HepG2 (cell line): Measurements from ENCODE around the gene PAPOLA. TPM values are rescaled to one million over a fixed set of nuclear protein-coding genes. Genes with fewer than 3 reads are reported as not detected.

Experiments
- ATAC-seq: fragments of 200-7000 bp; cut with Tn5 transposase; 3 replicates; pipeline ENCODE4 v1.9.1; 2020; ENCODE audit warnings: mild to moderate bottlenecking, moderate library complexity
- BruUV-seq: library from RNA; stranded (reverse); fragments of 400-500 nt; replicated peaks from 2 replicates; lab custom pipeline; 2021; lab: Mats Ljungman, UMichigan
- CTCF ChIA-PET: fragments of 300-600 bp; formaldehyde crosslinking; extraction: SDS; loops from one replicate; lab custom pipeline; 2021; ENCODE audit warnings: low total read pairs, inconsistent platforms, low intra/inter-chr PET ratio; lab: Yijun Ruan, JAX
- POLR2A ChIA-PET: fragments of 350-600 bp; sonication (Branson Sonifier 250); formaldehyde crosslinking; loops from one replicate; lab custom pipeline; 2020; ENCODE audit warnings: antibody characterized with exemption, inconsistent platforms; lab: Yijun Ruan, JAX
- DNase-seq: peaks from one replicate; pipeline ENCODE4 v3.0.0-alpha.2; 2015; ENCODE audit warnings: low spot score
- FAIRE-seq: peaks from 3 replicates; lab custom pipeline; 2011; peaks lifted over from hg19 to GRCh38; lab: Jason Lieb, UNC
- H2AFZ ChIP-seq: one replicate; pipeline ENCODE4 v1.6.1; 2011; ENCODE audit warnings: low read length, inconsistent platforms
- H3K27ac ChIP-seq: fragments of 300-600 bp; 3 replicates; pipeline ENCODE4 v1.8.0; 2011; ENCODE audit warnings: mixed run types, mild to moderate bottlenecking, mixed read lengths, low read length, inconsistent platforms; ENCODE audit not compliant: insufficient read depth; ENCODE audit errors: extremely low read length
- H3K27me3 ChIP-seq, 2 experiments: fragments of 200-600 bp in 1 of 2; 2 replicates in 1 of 2; 3 replicates in 1 of 2; pipeline versions ENCODE4 v1.6.0 to v1.8.0; 2011; ENCODE audit warnings: low read length in 2 of 2, mild to moderate bottlenecking in 2 of 2, moderate library complexity in 2 of 2, inconsistent platforms in 1 of 2; ENCODE audit not compliant: insufficient read depth in 2 of 2, control insufficient read depth in 1 of 2
- H3K36me3 ChIP-seq, 2 experiments: fragments of 200-600 bp in 1 of 2; replicated peaks in 1 of 2; 2 replicates in 1 of 2; 3 replicates in 1 of 2; pipeline versions ENCODE4 v1.5.1 to v1.8.0; 2011; ENCODE audit warnings: low read length in 2 of 2, inconsistent platforms in 1 of 2; ENCODE audit not compliant: insufficient read depth in 2 of 2, control insufficient read depth in 1 of 2
- H3K4me1 ChIP-seq: 2 replicates; pipeline ENCODE4 v1.5.1; 2012; ENCODE audit warnings: low read length, inconsistent platforms; ENCODE audit not compliant: insufficient read depth
- H3K4me2 ChIP-seq: 2 replicates; pipeline ENCODE4 v1.6.0; 2011; ENCODE audit warnings: low read depth, low read length, inconsistent platforms
- H3K4me3 ChIP-seq, 3 experiments: fragments of 200-600 bp in 1 of 3; sonication (generic), shearing (Covaris generic) in 1 of 3; replicated peaks in 1 of 3; 2 replicates each; pipeline ENCODE4 v1.5.1; 2011 to 2016; ENCODE audit warnings: low read length in 3 of 3, inconsistent platforms in 2 of 3, low read depth in 2 of 3, mild to moderate bottlenecking in 2 of 3, control low read depth in 1 of 3, mixed read lengths in 1 of 3; ENCODE audit not compliant: insufficient read depth in 1 of 3
- H3K79me2 ChIP-seq: one replicate; pipeline ENCODE4 v1.6.1; 2011; ENCODE audit warnings: low read length, inconsistent platforms; ENCODE audit not compliant: insufficient read depth
- H3K9ac ChIP-seq: 2 replicates; pipeline ENCODE4 v1.6.0; 2011; ENCODE audit warnings: mild to moderate bottlenecking, low read depth, low read length, inconsistent platforms; ENCODE audit not compliant: insufficient read depth
- H3K9me3 ChIP-seq: 2 replicates; pipeline ENCODE4 v1.5.1; 2012; ENCODE audit warnings: mild to moderate bottlenecking, low read length
- H4K20me1 ChIP-seq: 2 replicates; pipeline ENCODE4 v1.6.0; 2011; ENCODE audit warnings: inconsistent platforms, mild to moderate bottlenecking, low read length, moderate library complexity; ENCODE audit not compliant: insufficient read depth
- ARID3A ChIP-seq: IDR thresholded peaks from 2 replicates; pipeline ENCODE4 v1.6.1; 2012; ENCODE audit warnings: low read depth, low read length, improper control_type of control experiment
- ASH2L ChIP-seq: fragments of 300-600, 200-600 bp; sonication (generic); IDR thresholded peaks from 2 replicates; pipeline ENCODE4 v1.7.0; 2017; ENCODE audit warnings: low read depth, mild to moderate bottlenecking, moderate library complexity, mixed read lengths, low read length; ENCODE audit not compliant: insufficient read length
- FOXP4 ChIP-seq: sonication (generic); formaldehyde crosslinking; IDR thresholded peaks from 2 replicates; pipeline ENCODE4 v1.4.0; 2020; ENCODE audit warnings: missing genetic modification reagents
- NCOA2 ChIP-seq: sonication (generic); formaldehyde crosslinking; IDR thresholded peaks from 2 replicates; pipeline ENCODE4 v1.8.0; 2022; ENCODE audit warnings: inconsistent platforms
- NCOA5 ChIP-seq: sonication (generic); formaldehyde crosslinking; IDR thresholded peaks from 2 replicates; pipeline ENCODE4 v1.4.0; 2020; ENCODE audit warnings: missing genetic modification reagents
- ZNF121 ChIP-seq: sonication (generic); formaldehyde crosslinking; IDR thresholded peaks from 2 replicates; pipeline ENCODE4 v1.5.0; 2020; ENCODE audit warnings: mild to moderate bottlenecking, missing genetic modification reagents
- ZNF317 ChIP-seq: sonication (generic); formaldehyde crosslinking; IDR thresholded peaks from 2 replicates; pipeline ENCODE4 v1.5.0; 2020; ENCODE audit warnings: mild to moderate bottlenecking, missing genetic modification reagents
- ZNF362 ChIP-seq: sonication (generic); formaldehyde crosslinking; IDR thresholded peaks from 2 replicates; pipeline ENCODE4 v1.4.0; 2020; ENCODE audit warnings: missing genetic modification reagents, mild to moderate bottlenecking, borderline replicate concordance
- ZNF580 ChIP-seq: IDR thresholded peaks from 2 replicates; pipeline ENCODE4 v1.6.1; 2016; ENCODE audit warnings: low read depth, borderline replicate concordance
- ZNF770 ChIP-seq: sonication (generic); formaldehyde crosslinking; IDR thresholded peaks from 2 replicates; pipeline ENCODE4 v1.5.0; 2020; ENCODE audit warnings: mild to moderate bottlenecking, missing genetic modification reagents
- ZNF773 ChIP-seq: sonication (generic); formaldehyde crosslinking; IDR thresholded peaks from 2 replicates; pipeline ENCODE4 v1.4.0; 2020; ENCODE audit warnings: missing genetic modification reagents, borderline replicate concordance
- ZNF776 ChIP-seq: sonication (generic); formaldehyde crosslinking; IDR thresholded peaks from 2 replicates; pipeline ENCODE4 v1.4.0; 2020; ENCODE audit warnings: mild to moderate bottlenecking, missing genetic modification reagents
- WGBS: methylation state at CpG from one replicate; pipeline ENCODE4 v1.1.6; 2017; ENCODE audit warnings: low lambda C conversion rate; 5-methylcytosine and 5-hydroxymethylcytosine counted together
- in situ Hi-C: cut with HindIII; loops from 2 replicates; pipeline ENCODE4 v1.10.0; 2017; ENCODE audit warnings: low pct_unique_long_range_greater_than_20kb; ENCODE audit not compliant: extremely low pct_ligation_motif_present
- intact Hi-C: fragments of 100-400 bp; cut with micrococcal nuclease; formaldehyde crosslinking; loops from one replicate; pipeline ENCODE4 v1.10.0; 2022; ENCODE audit not compliant: unreplicated experiment
- polyA plus RNA-seq, 8 experiments: library from polyadenylated mRNA; depleted of rRNA in 3 of 8; stranded (reverse) in 7 of 8; unstranded in 1 of 8; fragments of >200 nt; fragmentation: Illumina TruSeq in 4 of 8; extraction: Trizol in 4 of 8; gene quantifications; 2 replicates each; pipeline versions ENCODE4 v1.2.1 to v1.2.3, GENCODE V29; 2011 to 2016; ENCODE audit warnings: low read depth in 4 of 8, missing spikeins in 1 of 8, mixed read lengths in 1 of 8; ENCODE audit not compliant: insufficient read depth in 1 of 8
- total RNA-seq, 5 experiments: library from RNA; depleted of rRNA; stranded (reverse); fragments of >200 nt; fragmentation: Illumina TruSeq; extraction: Trizol; gene quantifications; 2 replicates each; pipeline ENCODE4 v1.2.3, GENCODE V29; 2016; ENCODE audit warnings: low read depth in 1 of 5

The PAPOLA gene
- total and polyA plus RNA-seq, 2 of the 13 experiments (the other 11 are each of a cell fraction or from before 2014, with no cell fraction given): 103 to 151 TPM

- POLR2A ChIA-PET: interaction anchor here (1.0 to 1.4 kb wide), 4 partner anchors 10 to 65 kb away, joined by 3 to 4 read pairs (median 4); no protein-coding TSS in a partner anchor
- TF ChIP-seq ZNF770 (CRISPR knock-in tag) (peak; percentile 94), ZNF580 (CRISPR knock-in tag) (0 out of 2 replicates have a peak, but pooled peaks have one; percentile 24), ASH2L (peak; percentile 25), ZNF317 (CRISPR knock-in tag) (0 out of 2 replicates have a peak, but pooled peaks have one; percentile 32), ZNF362 (CRISPR knock-in tag) (no peak), NCOA2 (CRISPR knock-in tag) (no peak), FOXP4 (CRISPR knock-in tag) (0 out of 2 replicates have a peak, but pooled peaks have one; percentile 8), NCOA5 (CRISPR knock-in tag) (no peak), ZNF776 (no peak), ZNF773 (CRISPR knock-in tag) (no peak), ZNF121 (peak; percentile 94), ARID3A (0 out of 2 replicates have a peak, but pooled peaks have one; percentile 43)
These were observed 10.6 kb downstream of the PAPOLA start for GRCh38 chr14:96512602-96513397.

More at GRCh38 chr14:96512602-96513397, 10.6 kb downstream of the PAPOLA start:
- FAIRE-seq (no peak), DNase-seq (peak; percentile 35), ATAC-seq (peak; percentile 83)
- Histone ChIP-seq H3K4me3 (peak overlapping the region in 2 of 3 experiments; percentile 8 to 21; a peak in 1 of 6 replicates), H3K27me3 (no peaks in the 10 kb centered on the region), H3K36me3 (no peaks in the 10 kb centered on the region), H3K9me3 (no peaks in the 10 kb centered on the region), H4K20me1 (peaks cover 91% of the 10 kb centered on the region), H3K27ac (peak overlapping the region; percentile 51), H3K4me1 (peaks cover 82% of the 10 kb centered on the region), H2AFZ (no peak overlapping the region), H3K4me2 (peak overlapping the region; percentile 66), H3K79me2 (peaks cover 100% of the 10 kb centered on the region), H3K9ac (no peak overlapping the region)
- in situ Hi-C loops: no loop called here
- intact Hi-C loops: no loop called here
- 52% methylated on average over 5 of the region's 5 CpGs for WGBS
- CTCF ChIA-PET: no interaction called here
- BruUV-seq: no TSS peak
